Dermis blood vessel endothelial cell (primary cell): ENCODE measurements around the gene TMCC2. TPM values are rescaled to one million over a fixed set of nuclear protein-coding genes. Genes with fewer than 3 reads are reported as not detected.
"Not testable (repeated sequence)": the region's sequence is repeated elsewhere in the genome, so short reads cannot be mapped to it uniquely, and the experiment has no call there.

Source experiments
- DNase-seq: peaks from one replicate; pipeline ENCODE4 v3.0.0; 2010
- total RNA-seq: library from RNA; depleted of rRNA; stranded (reverse); fragments of >200 nt; gene quantifications from 2 replicates; pipeline ENCODE4 v1.2.3, GENCODE V29; 2014

Gene TMCC2
- total RNA-seq, 1 donor from 2014 or later, result 1.9 TPM

DNA sequence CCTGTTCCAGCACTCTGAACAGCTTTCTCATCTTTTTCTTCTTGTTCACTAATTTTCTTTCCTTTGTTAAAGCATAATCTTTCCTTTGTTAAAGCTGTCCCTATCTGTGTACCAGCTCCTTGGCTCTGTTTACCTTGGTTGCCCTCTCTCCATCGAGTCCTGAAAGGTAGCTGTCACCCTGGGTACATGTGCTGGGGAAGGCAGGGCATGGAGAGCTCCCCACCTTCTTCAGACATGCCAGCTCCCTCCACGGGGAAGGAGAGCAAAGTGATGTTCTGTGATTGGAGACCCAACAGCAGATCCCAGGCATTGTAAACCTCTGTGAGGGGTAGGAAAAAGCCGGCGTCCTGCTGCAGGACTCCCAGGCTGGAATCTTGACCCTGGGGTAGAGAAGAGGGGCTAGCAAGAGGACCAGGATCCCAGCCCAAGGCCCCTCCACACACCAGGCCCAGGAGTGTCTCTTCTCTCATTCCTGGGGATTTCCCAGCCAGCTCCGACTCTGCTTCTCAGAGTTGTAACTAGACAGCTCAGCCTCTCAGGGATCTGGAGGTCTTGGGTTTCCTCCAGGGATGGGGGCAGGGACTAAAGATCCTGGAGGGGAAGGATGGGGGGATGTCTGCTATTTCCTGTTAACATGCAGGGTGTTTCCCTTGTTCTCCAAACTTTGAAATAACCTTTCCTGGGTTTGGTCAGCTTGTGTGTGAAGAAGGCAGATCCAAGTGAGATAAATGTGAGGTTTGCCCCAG, 34.4 kb downstream of the TMCC2 start:
- peak; percentile 43 for DNase-seq

DNA sequence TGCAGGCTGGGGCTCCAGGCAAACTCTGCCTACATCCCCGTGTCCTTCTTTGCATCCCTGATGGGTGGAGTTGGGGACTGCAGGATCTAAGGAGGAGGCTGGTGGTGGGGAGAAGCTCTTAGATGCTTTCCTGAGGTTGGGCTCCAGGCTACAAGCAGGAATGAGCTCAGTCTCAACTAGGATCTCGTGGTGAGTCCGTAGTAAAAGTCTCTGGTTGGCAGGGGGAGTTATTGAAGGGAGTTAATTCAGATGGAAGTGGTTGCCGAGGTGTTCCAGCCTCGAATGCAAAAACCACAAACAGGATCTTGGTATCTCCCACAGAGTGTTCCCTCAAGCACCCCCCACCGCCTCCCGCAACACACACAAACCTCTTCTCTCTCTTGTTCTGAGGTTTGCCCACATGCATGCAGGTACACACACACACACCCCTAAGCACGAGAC, 35.0 kb downstream of the TMCC2 start:
- peak; percentile 19 for DNase-seq

DNA sequence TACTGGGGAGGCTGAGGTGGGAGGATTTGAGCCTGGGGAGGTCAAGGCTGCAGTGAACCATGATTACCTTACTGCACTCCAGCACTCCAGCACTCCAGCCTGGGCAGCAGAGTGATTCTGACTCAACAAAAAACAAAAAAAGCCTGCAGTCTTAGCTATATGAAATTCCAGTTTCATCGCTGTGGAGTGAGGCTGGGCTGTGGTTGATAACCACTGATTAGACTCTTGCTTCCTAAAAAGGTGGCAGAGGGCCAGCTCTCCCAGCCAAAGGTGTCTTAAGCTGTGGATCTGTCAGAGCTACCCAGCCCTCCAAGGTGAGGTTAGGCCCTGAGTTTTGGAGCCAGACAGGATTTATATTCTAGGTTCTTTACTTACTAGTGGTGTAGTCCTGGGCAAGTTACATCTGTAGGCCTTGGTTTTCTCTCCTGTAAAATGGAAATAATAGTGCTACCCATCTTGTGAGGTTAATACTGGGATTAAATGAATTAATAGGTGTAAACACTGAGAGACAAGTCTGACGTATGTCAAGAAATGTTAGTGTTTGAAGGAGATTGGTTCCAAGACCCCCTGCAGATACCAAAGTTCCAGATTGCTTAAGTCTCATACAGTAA, 35.9 kb downstream of the TMCC2 start:
- no peak for DNase-seq

DNA sequence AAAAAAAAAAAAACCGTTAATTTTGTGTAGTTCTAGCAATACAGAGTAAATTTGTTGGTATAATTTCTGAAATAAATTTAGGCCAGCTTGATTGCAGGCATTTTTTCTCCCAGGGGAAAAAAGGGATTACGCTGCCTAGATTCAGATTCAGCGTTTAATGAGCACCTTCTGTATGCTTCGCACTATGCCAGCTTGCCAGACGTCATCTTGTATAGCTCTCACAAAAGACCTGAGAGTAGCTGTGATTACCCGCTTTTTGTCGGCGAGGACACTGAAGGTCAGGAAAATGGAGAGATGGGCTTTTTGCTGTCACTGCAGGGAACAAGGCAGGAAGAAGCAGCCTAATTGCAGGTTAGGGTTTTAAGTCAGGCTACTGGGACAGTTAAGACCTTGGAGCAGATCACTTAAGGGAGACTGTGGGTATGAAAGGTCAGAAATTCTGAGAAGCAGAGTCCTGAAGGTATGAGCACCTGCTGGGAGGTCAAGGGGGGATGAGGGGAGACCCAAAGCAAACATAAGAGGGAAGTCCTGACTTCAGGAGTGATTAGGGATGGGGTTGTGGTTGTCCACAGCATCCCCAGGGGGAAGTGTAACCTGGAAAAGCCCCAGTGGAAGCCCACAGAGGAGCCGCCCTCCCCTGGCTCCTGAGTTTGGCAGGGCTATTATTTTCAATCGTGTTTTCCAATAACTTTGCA, 39.0 kb downstream of the TMCC2 start:
- no peak for DNase-seq

DNA sequence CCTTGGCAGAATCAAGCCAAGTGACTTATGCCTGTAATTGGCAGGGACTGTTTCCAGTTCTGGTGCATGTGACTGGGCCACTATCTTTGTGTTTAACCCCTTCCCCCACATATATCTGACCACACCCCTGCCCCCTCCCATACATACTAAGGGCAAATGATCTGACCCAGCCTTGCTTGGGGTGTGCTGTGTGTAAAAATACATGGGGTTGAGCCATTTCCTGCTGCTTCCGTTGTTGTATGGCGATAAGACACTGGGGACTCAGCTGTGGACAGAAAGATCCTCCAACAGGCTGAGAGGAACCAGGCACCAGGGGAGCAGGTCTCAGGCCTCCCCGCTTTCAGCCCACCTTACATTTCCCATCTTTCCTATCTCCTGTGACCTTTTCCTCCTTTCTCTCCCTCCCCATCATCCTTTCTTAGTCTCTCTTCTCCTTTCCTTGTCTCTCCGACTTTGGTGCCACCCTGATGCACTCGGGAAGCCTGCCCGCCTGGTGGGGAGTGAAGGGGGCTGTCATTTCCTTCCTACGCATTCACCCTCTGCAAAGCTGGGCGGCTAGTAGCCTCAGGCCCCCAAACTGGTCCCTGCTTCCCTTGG, 39.7 kb downstream of the TMCC2 start:
- peak; percentile 41 for DNase-seq

DNA sequence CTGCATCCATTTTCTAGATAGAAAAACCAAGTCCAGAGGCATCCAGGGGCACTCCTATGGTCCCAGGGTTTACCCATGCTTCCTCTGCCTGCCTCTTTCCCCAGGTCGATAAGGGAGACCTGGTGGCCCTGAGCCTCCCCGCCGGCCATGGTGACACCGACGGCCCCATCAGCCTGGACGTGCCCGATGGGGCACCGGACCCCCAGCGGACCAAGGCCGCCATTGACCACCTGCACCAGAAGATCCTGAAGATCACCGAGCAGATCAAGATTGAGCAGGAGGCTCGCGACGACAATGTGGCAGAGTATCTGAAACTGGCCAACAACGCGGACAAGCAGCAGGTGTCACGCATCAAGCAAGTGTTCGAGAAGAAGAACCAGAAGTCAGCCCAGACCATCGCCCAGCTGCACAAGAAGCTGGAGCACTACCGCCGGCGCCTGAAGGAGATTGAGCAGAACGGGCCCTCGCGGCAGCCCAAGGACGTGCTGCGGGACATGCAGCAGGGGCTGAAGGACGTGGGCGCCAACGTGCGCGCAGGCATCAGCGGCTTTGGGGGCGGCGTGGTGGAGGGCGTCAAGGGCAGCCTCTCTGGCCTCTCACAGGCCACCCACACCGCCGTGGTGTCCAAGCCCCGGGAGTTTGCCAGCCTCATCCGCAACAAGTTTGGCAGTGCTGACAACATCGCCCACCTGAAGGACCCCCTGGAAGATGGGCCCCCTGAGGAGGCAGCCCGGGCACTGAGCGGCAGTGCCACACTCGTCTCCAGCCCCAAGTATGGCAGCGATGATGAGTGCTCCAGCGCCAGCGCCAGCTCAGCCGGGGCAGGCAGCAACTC, 41.3 kb downstream of the TMCC2 start:
- DNase-seq, result no peak

DNA sequence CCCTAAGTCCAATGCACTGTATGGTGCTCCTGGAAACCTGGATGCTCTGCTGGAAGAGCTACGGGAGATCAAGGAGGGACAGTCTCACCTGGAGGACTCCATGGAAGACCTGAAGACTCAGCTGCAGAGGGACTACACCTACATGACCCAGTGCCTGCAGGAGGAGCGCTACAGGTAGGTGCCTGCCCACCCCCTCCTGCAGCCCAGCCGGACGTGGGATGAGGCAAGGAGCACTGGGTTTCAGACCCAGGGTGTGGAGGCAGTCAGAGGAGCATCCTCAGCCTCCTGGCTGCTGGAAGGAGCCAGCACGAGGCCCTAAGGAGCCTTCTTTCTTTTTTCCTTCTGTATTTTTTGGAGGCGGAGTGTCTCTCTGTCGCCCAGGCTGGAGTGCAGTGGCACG, 42.0 kb downstream of the TMCC2 start:
- DNase-seq, result no peak

DNA sequence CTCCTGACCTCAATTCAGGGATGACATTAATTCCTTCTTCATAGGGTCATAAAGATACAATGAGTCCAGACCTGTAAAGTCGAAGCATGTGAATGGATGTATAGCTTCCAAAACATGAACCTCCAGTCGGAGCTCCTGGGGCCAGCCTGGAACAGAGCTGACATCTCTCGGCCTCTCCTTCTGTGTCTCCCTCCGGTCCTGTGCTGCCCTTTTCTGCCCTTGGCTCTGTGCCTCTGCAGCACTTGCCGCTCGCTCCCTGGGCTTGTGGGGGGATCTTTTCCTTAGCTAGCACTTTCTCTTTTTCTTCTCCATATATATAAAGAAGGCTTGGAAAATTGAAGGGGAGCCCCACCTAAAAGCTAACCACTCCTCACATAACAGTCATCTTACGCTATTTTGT, 42.5 kb downstream of the TMCC2 start:
- DNase-seq, result no peak

DNA sequence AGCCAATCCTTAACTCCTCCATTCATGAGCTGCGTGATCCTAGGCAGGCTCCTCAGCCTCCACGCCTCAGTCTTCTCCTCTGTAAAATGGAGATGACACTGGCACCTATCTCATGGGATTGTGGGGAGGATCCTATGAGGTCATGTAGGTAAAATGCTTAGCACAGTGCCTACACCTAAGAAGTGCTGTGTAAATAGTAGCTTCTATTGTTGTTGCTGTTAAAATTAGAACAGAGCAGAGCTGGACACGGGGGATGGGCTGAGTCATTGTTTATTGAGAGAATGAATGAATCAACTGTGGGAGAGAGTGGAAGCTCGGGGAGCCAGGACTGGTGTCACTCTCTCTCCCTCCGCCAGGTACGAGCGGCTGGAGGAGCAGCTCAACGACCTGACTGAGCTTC, 43.0 kb downstream of the TMCC2 start:
- peak; percentile 71 for DNase-seq

DNA sequence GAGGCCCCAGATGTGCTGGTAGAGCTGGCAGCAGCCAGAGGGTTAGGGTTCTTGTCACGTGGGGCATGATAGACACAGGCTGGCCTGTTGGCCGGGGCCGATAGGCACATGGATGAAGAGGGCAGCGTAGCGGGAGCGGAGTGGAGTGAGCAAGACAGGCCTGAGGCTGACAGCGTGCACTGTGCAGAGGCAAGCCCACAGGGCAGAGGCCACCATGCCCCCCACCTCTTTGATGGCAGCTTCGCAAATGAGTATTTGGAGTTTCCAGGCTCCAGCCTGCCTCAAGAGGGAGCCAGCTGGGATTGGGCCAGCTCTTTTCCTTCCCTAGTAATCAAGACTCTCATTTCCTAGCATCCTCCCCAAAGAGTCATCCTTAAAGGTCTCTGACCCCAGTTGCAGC, 43.5 kb downstream of the TMCC2 start:
- peak; percentile 89 for DNase-seq

DNA sequence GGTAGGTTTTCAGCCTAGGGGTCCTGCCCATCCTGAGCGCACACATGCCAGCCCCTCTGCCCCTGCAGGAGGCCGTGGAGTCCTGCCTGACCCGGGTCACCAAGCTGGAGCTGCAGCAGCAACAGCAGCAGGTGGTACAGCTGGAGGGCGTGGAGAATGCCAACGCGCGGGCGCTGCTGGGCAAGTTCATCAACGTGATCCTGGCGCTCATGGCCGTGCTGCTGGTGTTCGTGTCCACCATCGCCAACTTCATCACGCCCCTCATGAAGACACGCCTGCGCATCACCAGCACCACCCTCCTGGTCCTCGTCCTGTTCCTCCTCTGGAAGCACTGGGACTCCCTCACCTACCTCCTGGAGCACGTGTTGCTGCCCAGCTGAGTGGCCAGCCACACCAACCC, 44.0 kb downstream of the TMCC2 start:
- no peak for DNase-seq

DNA sequence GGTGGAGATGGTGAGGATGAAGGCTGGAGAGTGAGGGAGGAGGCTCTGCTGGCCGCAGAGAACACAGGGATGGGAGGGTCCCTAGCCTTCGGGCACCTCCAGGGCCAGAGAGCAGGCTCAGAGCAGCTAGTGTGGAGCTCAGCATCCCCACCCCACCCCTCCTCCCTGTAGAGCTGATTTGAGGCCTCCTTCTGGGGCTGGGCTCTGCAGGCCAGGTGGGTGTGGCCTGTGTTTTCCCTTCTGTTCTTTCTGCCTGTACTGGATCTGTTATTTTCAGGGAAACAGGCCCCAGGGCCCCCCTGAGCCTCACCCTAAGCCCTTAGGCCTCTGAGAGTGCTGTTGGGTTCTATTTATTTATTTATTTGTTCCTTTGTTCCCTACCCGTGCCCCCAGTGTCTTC, 44.8 kb downstream of the TMCC2 start:
- no peak for DNase-seq

DNA sequence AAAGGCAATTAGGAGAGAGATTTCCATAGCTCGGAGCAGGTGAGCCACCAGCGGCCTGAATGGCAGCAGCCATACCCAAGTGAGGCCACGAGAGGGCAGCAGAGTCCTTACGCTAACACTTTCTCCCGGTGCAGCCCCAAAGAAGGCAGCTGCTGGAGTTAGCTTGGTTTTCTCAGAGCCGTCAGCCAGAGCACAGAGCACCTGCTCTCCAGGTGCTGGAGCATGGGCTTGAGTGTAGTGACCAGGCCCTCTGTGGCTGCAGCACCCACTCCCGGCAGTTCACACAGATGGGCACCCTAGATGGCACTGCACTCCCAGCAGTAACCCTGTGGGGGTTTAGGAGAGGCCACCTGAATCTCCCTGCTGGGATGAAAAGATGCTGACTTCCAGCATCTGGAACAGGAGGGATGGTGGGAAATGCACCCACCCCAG, 45.8 kb downstream of the TMCC2 start:
- peak; percentile 90 for DNase-seq

DNA sequence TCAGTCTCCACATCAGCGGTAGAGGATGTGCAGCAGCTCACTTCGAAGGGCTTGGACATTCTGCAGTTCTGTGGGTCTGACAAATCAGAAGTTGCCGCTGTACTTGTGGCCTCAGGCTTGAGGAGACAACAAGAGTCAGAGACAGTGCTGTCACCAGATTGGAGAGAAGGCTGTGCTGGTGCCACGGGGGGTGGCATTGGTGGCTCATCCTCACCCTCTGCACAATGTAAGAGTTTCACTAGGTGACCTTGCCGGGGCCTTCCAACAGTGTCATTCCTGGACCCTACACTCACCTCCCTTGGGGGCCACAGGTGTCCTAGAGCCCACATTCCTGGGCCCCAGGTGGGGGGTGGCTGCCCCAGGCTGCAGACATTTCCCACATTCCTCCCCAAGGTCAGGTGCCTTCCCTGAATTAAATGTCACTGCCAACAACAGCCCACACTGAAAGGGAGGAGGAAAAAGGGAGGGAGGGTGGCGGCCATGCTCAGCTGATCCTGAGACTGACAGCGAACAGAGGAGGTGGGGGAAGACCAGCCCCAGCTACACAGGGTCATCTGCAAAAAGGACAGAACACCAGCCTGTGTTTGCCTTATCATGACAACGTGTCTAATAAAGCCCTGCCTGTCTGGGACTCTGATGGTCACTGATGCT, 46.4 kb downstream of the TMCC2 start:
- DNase-seq, result no peak

DNA sequence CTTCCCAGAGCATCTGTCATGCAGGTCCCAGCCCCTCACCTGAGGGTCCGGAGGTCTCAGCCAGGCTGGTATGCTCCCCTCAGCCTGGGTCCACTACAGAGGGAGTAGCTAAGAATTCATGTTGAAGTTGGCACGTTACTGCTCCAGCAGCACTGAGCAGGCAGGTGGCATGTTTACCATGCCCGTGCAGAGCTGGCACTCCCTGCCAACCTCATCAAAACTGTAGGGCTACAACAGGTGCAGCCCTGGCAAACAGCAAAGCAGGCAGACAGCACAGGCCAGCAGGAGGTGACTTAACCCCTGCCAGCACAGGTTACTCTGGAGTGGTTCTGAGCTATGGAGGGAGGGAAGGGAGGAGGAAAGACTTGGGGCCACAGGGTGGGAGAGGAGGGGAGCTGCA, 47.4 kb downstream of the TMCC2 start:
- no peak for DNase-seq

DNA sequence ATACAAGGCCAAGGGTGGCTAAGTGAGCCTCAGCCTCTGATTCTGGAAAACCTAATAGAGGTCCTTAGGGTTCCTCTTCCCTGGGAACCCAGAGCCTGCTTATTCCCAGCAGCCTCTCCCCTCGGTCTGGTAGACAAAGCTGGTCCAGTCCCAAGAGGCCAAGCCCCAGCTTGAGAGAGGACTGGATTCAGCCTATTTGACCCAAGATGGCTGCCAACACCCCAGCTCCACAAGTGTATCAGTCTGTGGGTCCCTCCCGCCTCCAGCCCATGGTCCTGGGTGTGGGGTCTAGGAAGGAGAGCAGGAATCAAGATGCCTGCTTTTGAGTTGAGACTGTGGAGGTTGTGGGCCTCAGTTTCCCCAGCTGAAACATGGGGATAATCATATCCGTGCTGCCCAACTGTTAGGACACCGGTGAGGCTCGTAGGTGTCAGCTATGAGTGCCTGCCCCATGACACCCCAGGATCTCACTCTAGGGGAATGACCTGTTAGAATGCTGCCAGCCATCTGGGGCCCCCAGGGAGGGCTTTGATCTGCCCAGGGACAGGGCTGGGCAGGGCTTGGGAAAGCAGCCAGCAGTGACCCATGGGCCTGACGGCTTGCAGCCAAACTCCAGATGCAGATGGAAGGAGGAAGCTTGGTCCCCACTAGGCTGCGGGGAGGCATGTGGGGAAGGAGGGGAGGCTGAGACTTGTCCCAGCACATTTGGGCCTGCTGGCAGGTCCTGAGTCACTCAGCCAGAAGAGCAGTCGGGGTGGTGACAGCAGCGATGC, 48.4 kb downstream of the TMCC2 start:
- DNase-seq, result no peak

DNA sequence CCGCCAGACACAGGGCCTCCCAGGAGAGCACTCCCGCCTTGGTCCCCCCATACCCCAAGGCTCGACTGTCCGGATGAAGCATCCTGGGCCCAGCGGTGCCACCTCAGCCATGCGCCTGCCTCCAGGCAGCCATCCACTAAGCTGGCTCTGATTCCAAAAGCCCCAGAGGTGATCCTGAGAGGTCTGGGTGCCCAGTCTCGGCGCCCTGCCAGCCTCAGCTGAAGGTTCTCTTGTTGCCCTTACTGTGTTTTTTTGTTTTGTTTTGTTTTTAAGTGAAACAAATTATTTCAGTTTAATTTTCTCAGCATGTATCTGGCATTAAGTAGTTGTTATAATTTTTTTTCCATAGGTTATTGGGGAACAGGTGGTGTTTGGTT, 48.9 kb downstream of the TMCC2 start:
- no peak for DNase-seq

DNA sequence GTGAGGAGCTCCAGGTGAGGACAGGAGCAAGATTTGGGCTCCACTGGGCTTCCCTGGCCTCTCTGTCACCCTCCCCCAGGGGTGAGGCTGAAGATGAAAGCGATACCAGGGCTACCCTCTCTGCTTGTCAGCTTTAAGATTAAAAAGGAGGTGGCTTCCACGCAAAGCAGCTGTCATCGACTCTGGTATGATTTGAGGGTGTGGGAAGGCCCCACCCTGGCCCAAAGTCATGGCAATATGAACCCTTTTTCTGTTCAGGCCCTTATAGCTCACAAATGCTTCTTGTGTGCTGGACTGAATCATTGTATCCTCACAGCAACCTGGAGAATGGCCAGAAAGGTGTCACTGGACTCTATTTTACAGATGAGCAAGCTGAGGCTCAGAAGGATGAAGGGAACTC, 52.2 kb downstream of the TMCC2 start:
- no peak for DNase-seq

DNA sequence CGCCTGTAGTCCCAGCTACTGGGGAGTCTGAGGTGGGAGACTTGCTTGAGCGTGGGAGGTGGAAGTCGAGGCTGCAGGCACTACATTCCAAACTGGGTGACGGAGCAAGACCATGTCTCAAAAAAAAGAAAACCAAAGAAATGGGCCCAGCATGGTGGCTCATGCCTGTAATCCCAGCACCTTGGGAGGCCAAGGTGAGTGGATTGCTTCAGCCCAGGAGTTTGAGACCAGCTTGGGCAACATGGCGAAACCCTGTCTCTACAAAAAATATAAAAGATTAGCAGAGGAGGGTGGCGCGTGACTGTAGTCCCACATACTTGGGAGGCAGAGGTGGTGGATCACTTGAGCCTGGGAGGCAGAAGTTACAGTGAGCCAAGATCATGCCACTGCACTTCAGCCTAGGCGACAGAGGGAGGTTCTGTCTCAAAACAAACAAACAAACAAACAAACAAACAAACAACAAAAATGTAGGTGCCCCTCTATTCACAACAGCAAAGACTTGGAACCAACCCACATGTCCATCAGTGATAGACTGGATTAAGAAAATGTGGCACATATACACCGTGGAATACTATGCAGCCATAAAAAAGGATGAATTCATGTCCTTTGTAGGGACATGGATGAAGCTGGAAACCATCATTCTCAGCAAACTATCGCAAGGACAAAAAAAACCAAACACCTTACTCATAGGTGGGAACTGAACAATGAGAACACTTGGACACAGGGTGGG, 53.1 kb downstream of the TMCC2 start:
- not testable (repeated sequence) for DNase-seq
